ENCODE results near the gene FOXN3.
A peak's percentile ranks its signal among the peaks of the same experiment; 100 is the strongest.

Gene FOXN3

GRCh38 chr14:89430391-89431236, 13.6 kb upstream of the FOXN3 start:
- no peak for DNase-seq

DNA sequence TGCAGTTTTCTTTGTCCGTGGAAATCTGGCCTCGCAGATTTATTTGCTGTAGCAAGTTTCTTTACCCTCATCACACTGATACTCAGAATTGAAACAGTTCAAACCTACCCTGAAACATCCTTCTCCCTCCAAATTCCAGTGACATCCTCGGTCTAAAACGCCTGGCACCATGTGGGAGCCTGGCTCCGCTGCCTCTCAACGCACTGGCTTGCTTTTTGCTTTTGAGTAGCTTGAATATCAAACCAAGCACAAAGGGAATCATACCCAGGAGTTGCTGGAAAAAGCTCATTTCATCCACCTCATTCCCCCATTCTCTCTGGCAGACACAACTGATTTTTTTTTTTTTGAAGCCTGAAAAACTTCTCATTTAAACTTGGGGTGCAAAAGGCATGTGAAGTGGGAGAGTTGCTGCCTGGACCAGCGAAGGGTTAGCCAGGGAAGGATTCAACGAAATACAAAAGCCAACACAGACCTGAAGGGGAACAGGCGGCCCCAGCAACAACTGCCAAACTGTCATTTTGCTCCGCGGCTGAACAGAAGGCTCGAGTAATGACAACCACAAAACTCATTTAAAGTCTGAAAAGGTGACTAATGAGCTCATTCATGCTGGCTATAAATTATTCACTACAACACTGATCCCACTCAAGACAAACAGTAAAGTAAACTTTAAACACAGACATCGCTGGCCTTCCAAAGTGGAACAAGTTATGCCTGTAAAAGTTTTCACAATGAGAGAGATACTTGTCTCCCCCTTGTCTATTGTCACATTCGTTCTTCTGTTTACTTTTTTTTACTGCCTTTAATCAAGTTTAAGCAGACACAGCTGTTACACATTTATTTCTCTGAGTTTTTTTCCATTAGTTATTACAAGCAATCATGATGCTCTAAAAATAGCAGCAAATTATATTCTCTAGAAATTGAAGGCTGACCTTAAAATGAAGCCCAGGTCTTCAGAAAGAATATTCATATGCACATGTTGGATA, 12.5 kb upstream of the FOXN3 start:
- peak; percentile 3 for DNase-seq

GRCh38 chr14:89428546-89429198, 11.6 kb upstream of the FOXN3 start:
- no peak for DNase-seq

- DNase-seq = no peak
Measured at GRCh38 chr14:89428173-89428523, 11.1 kb upstream of the FOXN3 start.

- DNase-seq = no peak
Measured at GRCh38 chr14:89427426-89428172, 10.6 kb upstream of the FOXN3 start.

GRCh38 chr14:89425931-89426330, 8.9 kb upstream of the FOXN3 start:
- DNase-seq = no peak

DNA sequence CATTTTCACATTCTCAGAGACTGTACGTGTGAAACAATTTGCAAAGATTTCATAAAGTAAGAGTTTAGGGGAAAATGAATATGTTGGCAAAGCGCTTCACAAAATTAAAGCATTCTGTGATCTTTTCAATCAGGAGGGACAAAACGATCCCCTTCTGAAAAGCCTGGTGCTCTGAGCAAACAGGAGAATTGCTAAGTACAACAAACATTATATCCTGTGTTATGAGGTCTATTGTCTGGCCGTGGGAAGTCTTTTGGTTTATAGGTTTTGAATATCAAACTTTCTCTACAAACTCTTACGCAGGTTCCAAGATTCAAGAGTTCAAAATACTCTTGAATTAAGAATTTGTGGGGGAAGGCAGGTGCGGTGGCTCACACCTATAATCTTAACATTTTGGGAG, 7.2 kb upstream of the FOXN3 start:
- no peak for DNase-seq

GRCh38 chr14:89422952-89423345, 5.9 kb upstream of the FOXN3 start:
- DNase-seq = no peak

DNA sequence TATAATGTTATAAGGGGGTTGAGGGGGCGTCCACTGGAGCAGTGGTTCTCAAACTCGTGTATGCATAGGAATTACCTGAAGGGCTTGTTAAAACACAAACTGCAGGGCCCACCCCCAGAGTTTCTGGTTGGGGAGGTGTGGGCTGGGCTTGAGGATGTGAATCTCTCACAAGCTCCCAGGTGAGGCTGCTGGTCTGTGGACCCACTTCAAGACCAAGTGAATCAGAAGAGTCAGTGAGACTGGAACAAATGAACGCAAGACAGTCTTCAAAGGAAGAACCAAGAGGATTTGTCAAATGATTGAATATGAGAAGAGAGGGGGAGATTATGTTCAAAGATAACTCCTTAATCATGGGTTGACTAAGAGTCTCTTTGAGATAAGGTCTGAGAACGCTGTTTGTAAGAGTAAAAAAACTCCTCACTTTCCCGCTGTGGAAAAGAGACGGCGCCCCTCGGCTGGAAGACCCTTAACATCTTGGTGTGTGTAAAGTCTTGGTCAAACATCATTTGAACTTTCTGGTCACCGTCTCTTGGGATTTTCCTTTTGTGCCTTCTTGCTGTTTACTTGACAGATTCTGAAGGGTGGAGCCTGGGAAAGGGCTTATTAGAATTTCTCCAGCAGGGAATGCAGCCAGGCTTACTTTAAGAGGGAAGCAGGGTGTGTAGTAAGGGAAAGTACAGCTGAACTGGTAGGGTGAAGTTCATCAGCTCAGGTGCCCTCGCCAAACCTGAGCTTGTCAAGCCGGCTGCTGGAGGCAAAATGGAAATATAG, 5.3 kb upstream of the FOXN3 start:
- no peak for DNase-seq

- DNase-seq = peak; percentile 62
Measured at GRCh38 chr14:89420502-89420901, 3.5 kb upstream of the FOXN3 start.

DNA sequence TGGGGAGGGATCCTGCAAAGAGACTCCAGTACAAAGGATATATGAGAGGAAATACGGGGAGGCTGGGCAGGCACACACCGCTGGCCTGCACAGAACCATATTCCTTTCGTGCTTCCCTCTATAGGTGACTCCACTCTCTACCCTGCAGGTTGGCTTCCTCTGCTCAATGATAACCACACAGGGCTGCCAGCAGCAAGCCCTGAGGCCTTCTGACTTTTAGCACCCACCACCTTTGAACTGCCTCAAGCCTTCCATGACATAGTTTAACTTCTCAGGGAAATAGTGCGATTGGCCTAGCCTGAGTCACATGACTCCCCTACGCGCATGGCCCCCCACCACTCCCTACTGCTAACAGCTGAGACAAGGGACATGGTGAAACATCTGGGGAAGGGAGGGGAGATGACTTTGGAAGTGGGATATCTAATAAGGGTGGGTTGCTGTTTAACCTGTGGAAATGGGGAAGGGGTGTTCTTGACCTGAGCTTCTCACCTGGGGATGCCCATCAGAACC, 3.0 kb upstream of the FOXN3 start:
- no peak for DNase-seq

GRCh38 chr14:89418976-89419375, 1.9 kb upstream of the FOXN3 start:
- no peak for DNase-seq

- DNase-seq = no peak
Measured at GRCh38 chr14:89418452-89418851, 1.4 kb upstream of the FOXN3 start.

DNA sequence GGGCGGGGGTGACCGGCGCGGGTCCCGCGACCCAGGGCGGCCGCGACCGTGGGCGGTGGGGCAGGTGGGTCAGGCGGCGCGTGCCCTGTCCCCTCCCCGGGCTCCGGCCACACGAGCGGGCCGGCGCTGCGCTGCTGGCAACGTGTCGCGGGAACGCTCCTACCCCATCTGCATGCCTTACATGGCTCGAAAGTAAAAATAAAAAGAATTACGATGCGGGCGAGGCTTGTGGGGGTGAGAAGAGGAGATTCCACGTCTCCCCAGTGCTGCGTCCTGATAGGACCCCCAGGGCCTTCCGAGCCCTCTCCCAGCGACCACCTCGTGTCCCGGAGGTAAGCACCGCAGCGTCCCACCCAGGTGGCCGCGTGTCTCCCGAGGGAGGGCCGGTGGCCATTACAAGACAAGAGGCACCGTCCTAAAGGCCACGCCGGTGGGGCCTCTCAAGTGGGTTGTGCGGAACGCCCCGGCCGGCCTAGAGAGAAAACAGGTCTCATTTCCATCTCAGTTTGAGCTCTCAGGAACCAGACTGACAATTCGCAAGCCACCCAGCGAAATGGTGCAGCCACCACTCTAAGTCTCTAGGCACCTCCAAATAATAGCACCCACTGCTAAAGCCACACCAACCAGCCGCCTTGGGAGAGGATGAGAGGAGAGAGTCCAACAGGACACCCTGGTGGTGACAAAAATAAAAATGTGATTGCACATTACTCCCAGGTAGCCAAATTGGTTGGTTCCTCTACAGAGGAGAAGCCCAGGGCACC, 612 bp upstream of the FOXN3 start:
- peak; percentile 71 for DNase-seq

- peak; percentile 86 for DNase-seq
Measured at GRCh38 chr14:89416002-89416995, 734 bp downstream of the FOXN3 start.

- DNase-seq = no peak
Measured at GRCh38 chr14:89415159-89415558, 1.9 kb downstream of the FOXN3 start.

- no peak for DNase-seq
Measured at GRCh38 chr14:89411976-89412375, 5.1 kb downstream of the FOXN3 start.

GRCh38 chr14:89409961-89410360, 7.1 kb downstream of the FOXN3 start:
- no peak for DNase-seq

- no peak for DNase-seq
Measured at GRCh38 chr14:89408907-89409700, 7.9 kb downstream of the FOXN3 start.
